Mononuclear cell (primary cell): ENCODE measurements around the gene MUC15. TPM values are rescaled to one million over a fixed set of nuclear protein-coding genes. Genes with fewer than 3 reads are reported as not detected.
"Not testable (repeated sequence)": the region's sequence is repeated elsewhere in the genome, so short reads cannot be mapped to it uniquely, and the experiment has no call there.

Experiments used
- H3K27me3 ChIP-seq: 2 replicates; pipeline ENCODE4 v1.6.0; 2011; ENCODE audit warnings: low read length, control low read depth; ENCODE audit not compliant: insufficient read depth
- H3K4me1 ChIP-seq: 2 replicates; pipeline ENCODE4 v1.5.1; 2011; ENCODE audit warnings: mild to moderate bottlenecking, low read length, control low read depth; ENCODE audit not compliant: insufficient read depth
- H3K4me3 ChIP-seq: 2 replicates; pipeline ENCODE4 v1.5.1; 2011; ENCODE audit warnings: mild to moderate bottlenecking, low read length, moderate library complexity
- H3K9me3 ChIP-seq: 2 replicates; pipeline ENCODE4 v1.5.1; 2011; ENCODE audit warnings: low read depth, mild to moderate bottlenecking, control low read depth, low read length
- total RNA-seq: library from RNA; depleted of rRNA; stranded (reverse); fragments of >200 nt; gene quantifications from one replicate; pipeline ENCODE4 v1.2.3, GENCODE V29; 2012

The MUC15 gene, protein sequence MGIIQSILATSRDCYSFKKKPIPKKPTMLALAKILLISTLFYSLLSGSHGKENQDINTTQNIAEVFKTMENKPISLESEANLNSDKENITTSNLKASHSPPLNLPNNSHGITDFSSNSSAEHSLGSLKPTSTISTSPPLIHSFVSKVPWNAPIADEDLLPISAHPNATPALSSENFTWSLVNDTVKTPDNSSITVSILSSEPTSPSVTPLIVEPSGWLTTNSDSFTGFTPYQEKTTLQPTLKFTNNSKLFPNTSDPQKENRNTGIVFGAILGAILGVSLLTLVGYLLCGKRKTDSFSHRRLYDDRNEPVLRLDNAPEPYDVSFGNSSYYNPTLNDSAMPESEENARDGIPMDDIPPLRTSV
- total RNA-seq: not detected

DNA sequence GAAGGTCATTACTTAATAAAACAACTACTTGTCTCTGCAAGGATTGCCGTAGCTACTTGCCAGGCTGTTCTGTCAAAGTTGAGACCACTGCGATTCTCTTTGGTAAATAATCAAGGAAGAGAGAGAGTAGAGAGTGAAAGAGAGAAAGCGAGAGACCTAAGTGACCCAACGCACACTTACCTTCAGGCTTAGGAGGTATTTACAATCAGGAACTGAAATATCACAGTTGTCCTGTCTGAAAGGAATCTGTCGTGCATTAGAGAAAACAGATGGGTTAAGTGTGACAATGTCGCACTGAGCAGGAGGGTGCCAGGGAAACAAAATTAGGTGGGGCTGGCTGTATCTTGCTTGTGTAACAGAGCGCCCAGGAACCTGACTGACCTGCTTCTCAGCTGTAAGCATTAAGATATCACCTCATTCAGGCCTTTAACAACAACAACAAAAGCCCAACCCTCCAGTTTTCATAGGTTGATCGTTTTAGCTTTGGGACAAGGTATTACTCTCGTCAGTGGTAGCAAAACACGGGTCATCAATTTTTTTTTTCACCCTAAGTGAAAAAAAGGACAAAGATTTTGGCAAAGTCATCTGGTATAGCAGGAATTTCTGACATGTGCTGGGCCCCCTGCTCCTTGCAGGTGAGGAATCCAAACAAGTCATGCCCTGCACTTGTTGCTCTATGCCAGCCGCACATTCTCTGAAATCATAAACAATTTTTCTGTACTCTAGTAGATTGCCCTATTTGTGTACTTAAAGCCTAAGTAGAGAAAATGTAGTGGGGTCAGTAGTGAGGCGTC is at the start of gene MUC15:
TSS of gene MUC15 (minus strand) at position 403 of the 794 bp plus-strand sequence. CDS start 5,169 bp downstream, outside the sequence.
- Histone ChIP-seq H3K4me3 (no peak within 1 kb of the TSS), H3K27me3 (no peaks in the 10 kb centered on the region), H3K4me1 (no peaks in the 10 kb centered on the region), H3K9me3 (no peaks in the 10 kb centered on the region)

DNA sequence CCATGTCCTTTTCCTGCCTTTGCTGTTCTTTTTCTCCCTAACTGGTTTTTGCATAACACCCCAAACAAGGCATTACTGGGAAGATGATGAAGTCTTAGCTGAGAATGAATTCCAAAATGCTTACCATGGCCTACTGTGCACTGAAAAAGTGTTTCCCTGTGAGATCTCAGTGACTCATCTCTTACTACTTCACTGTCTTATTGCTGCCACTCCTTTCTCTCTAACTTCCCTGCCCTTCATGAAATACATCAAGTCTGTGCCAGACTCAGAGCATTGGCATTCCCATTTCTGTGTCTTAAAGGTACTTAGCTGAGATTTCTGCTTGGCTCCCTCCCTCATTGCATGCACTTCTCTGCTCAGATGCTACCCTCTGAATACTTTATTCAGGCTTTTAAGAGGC is 49.1 kb upstream of the MUC15 start:
- Histone ChIP-seq H3K4me3 (no peak overlapping the region), H3K27me3 (no peaks in the 10 kb centered on the region), H3K9me3 (no peaks in the 10 kb centered on the region), H3K4me1 (no peaks in the 10 kb centered on the region)

DNA sequence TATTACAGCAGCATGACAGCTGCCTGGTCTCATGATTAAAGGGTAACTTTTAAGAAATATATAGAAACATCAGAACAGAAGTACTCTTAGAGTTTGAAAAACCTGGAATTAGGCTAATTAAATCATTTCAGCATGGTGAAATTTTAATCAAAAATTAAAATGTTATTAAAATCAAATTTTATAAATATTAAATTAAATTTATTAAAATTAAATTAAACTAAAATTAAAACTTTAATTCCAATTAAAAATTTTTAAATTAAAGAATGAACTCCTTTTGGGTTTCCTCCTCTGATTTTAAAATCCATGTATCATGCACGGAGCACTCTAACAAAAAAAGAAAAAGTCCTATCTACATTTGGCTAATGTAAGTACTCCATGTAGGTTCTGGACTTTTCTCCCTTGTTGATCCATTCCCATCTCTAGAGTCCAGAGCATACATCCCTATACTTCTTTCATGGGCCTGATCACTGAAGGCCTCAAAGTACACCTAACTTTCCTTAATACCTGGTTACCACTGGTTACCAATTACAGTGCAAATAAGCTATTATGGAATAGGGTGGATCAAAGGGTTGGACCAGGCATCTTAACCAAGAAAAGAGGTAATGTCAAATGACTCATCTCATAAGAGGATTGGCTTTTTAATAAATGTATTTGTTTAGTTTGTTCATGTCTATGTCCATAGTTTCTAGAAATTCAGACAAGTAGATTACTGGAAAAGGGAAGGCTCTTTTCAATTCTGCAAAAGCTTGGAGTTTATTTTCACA is 48.4 kb upstream of the MUC15 start:
- H3K4me3 ChIP-seq: no peak overlapping the region
- H3K27me3 ChIP-seq: no peaks in the 10 kb centered on the region
- H3K9me3 ChIP-seq: no peaks in the 10 kb centered on the region
- no peaks in the 10 kb centered on the region for H3K4me1 ChIP-seq

DNA sequence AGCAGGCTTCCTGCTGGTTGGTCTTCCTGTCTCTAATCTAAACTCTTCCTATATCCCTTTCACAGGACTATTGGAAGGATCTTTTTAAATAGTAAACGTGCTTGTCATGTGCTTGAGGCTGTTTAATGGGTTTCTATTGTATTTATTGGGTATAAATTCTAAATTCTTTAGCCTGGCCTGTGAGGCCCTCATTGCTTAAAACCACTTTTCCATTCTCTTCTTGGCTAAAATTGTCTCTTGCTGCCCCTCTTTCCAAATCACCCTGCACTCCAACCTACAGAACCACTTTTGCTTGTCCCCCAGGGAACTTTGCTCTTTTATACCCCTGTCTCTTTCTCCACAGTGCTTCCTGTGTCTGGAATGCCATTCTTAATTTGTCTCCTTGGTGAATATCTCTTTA is 46.4 kb upstream of the MUC15 start:
- H3K4me1 ChIP-seq: no peaks in the 10 kb centered on the region
- no peaks in the 10 kb centered on the region for H3K27me3 ChIP-seq
- no peaks in the 10 kb centered on the region for H3K9me3 ChIP-seq
- no peak overlapping the region for H3K4me3 ChIP-seq

DNA sequence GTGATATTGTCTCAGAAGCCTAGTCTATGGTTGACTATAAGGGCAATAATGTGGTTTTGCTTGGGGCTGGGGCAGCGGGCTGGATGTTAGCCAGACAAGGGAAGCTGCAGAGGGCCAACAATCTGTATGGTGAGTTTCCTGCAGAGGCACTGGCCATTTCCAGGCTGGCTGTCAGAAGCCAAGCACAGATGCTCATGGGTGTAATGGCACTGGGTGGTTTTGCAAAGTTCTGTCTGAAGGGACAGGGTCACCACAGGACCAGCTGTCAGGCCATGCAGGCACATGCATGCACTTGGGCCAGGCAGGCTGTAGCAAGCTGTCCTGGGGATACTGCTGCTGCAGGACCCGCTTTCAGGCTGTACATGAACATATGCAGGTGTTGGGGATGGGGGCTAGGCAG is 41.7 kb upstream of the MUC15 start:
- Histone ChIP-seq H3K4me3 (no peak overlapping the region), H3K9me3 (peaks cover 6% of the 10 kb centered on the region), H3K27me3 (no peaks in the 10 kb centered on the region), H3K4me1 (no peaks in the 10 kb centered on the region)

DNA sequence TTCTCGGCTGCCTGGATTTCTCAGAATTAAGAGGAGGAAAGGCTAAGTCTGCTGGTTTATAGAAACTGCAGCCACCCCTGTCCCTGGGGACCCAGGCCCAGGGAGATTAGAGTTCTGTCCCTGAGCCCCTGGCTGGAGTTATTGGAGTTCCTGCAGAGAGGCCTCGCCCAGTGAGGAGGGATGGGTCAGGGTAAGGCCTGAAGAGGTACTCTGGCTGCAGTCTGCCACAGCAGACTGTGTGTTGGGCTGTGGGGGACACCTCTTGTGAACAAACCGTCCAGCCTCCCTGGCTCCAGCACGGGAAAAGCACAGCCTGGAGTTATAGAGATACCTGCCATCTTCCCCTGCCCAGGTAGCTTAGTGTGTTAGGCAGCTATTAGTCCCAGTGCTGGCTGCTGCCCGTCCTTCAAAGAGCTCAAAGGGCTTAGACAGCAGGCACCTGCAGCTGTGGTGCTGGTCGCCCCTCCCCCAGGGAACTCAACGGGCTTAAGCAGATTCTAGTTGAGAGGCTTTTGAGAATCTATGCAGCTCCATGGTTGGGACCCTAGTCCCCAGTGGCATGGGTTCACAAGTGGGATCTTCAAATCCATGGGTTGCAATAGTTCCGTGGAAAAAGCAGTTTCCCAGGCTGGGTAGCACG is 36.6 kb upstream of the MUC15 start:
- H3K4me1 ChIP-seq: no peaks in the 10 kb centered on the region
- no peaks in the 10 kb centered on the region for H3K27me3 ChIP-seq

DNA sequence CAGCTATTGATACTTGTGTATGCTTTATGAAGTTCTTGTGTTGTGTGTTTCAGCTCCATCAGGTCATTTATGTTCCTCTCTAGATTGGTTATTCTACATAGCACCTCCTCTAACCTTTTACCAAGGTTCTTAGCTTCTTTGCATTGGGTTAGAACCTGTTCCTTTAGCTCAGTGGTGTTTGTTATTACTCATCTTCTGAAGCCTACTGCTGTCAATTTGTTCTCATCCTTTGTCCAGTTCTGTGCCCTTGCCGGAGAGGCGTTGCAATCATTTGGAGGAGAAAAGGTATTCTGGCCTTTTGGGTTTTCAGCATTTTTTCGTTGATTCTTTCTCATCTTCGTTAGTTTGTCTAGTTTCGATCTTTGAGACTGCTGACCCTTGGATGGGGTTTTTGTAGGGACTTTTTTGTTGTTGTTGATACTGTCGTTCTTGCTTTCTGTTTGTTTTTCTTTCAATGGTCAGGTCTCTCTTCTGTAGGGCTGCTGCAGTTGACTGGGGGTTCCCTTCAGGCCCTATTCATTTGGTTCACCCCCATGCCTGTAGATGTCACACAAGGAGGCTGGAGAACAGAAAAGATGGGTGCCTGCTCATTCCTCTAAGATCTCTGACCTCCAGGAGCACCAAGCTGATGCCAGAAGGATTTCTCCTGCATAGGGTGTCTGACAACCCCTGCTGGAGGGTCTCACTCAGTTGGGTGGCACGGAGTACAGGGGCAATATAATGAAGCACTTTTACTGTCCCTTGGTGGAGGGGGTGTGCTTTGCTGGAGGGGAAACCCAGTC is 35.9 kb upstream of the MUC15 start:
- no peaks in the 10 kb centered on the region for H3K27me3 ChIP-seq
- no peaks in the 10 kb centered on the region for H3K4me1 ChIP-seq
- peaks cover 5% of the 10 kb centered on the region for H3K9me3 ChIP-seq
- H3K4me3 ChIP-seq: no peak overlapping the region

More for the DNA sequence above, 36.6 kb upstream of the MUC15 start:
- Histone ChIP-seq H3K4me3 (no peak overlapping the region), H3K9me3 (peaks cover 6% of the 10 kb centered on the region)

DNA sequence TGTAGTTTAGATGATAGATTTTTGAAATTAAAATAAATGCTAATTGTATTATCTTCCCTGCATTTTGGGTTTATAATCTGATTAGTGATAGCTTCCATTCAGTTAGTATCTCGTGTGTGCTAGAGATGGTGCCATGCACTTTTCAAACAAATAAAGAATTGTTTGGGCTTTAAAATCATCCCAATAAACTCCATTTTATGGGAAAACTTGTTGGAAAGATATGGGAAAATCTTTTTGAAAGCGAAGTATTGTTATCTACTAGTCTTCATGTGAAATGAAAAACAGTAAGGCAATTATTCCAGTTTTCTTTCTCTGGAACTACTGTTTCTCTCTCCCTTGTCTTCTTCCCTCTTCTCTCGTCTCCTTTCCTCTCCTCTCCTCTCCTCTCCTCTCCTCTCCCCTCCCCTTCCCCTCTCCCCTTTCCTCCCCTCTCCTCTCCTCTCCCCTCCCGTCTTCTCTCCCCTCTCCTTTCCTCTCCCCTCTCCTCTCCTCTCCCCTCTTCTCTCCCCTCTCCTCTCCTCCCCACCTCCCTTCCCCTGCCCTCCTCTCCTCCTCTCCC is 27.9 kb upstream of the MUC15 start:
- no peaks in the 10 kb centered on the region for H3K4me1 ChIP-seq
- H3K27me3 ChIP-seq: no peaks in the 10 kb centered on the region
- H3K4me3 ChIP-seq: no peak overlapping the region
- no peaks in the 10 kb centered on the region for H3K9me3 ChIP-seq

DNA sequence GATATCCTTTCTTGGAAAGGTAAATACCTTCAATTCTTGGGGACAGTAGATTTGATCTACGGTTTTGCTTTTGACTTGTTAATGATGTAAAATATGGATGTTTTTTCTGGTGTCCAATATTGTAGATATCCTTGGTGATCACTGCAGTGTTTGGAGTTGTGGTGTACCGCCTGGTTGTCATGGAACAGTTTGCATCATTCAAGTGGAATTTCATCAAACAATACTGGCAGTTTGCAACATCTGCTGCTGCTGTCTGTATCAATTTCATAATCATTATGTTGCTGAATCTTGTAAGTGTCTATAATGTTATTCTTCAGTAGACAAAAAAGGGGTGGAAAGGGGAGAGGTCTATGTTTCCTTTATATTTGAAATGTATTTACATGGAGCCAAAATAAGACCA is 27.4 kb upstream of the MUC15 start:
- Histone ChIP-seq H3K4me1 (no peaks in the 10 kb centered on the region), H3K9me3 (no peaks in the 10 kb centered on the region), H3K4me3 (no peak overlapping the region), H3K27me3 (no peaks in the 10 kb centered on the region)

DNA sequence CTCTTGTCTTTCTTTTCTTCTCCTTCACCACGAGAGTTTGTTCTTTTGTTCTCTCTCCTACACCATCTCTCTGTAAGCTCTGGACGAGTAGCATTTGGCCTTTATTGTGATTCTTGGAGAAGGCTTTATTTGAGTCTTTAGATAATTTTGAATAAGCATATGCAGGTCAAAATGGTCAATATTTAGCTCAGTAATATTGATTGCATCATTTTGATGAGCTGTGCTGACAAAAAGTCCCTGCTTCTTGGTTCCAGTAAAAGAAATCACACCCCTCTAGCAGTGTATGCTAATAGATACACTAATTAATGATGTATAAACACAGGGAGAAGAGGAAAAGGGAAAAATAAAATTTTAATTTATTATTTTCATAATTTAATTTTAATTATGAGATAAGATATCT is 25.8 kb upstream of the MUC15 start:
- H3K4me1 ChIP-seq: no peaks in the 10 kb centered on the region
- no peak overlapping the region for H3K4me3 ChIP-seq
- H3K9me3 ChIP-seq: no peaks in the 10 kb centered on the region
- H3K27me3 ChIP-seq: no peaks in the 10 kb centered on the region

DNA sequence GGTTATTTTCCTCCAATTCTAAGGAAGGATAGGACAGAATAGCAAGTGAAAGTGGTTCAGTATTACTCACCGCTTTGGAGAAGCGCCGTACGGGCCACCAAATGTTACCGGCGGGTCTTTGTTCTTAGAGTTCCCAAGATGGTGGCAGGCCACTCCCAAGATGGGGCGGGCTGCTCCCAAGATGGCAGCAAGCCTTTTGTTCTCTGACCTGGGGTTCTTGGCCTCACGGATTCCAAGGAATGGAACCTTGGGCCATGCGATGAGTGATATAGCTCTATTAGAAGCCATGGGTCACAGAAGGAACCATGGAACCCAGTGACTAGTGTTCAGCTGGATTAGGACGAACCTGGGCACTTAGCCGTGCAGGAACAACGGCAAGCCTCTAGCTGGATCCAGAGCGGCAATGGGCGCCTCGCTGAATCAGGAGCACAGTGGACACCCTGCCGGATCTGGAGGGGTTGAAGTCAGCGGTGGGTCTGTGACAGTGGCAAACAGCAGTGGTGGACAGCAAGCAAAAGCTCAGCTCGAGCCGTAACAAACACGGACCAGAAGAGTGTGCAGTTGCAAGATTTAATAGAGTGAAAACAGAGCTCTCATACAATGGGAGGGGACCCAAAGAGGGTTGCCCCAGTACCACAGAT is 25.1 kb upstream of the MUC15 start:
- not testable (repeated sequence) for H3K4me1 ChIP-seq, H3K4me3 ChIP-seq, H3K27me3 ChIP-seq, H3K9me3 ChIP-seq

DNA sequence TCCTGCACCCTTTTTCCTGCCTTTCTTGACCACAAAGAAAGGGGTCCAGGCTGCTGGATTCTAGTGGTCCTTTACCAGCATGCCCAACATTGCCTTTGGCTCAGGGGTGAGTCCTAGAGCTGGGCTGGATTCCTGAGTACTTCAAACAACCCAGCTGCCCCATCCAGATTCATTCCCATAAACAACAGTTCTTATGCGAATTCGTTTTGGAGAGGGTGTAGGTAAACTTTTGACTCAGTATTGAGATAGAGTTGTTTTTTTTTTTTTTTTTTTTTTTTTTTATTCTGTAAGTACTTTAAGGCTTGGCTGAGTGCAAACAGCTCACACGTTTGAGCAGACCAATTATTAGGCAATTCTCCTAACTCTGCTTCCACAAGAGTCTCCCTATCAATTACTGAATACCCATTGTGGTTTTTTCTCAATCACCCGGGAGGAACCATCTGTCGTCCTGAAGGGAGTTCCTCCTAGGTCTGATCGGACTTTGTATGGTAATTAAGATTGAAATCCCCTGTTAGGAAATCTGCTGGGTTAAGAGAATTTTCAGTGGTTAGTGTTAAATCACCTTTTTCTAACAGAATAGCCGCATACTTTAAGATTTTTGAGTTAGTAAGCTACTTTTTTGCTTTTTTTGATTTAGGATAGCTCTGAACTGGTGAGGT is 23.3 kb upstream of the MUC15 start:
- H3K4me3 ChIP-seq, H3K4me1 ChIP-seq, H3K27me3 ChIP-seq, H3K9me3 ChIP-seq: not testable (repeated sequence)

DNA sequence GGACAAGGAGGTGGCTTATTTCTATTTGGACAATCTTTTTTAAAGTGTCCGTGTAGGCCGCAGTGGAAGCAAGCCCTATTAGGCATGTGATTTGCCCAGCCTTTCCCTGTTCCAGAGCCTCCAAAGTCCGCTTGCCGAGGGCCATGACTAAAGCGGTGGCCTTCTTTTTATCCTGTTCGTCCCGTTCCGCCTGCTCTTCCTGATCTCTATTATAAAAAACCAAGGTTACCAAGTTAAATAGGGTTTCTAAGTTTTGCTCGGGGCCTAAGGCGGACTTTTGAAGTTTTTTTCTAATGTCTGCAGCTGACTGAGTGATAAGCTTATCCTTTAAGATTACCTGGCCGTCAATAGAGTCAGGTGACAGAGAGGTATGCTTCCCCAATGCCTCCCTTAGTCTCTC is 21.6 kb upstream of the MUC15 start:
- Histone ChIP-seq H3K4me3 (no peak overlapping the region), H3K27me3 (no peaks in the 10 kb centered on the region), H3K4me1 (no peaks in the 10 kb centered on the region), H3K9me3 (no peaks in the 10 kb centered on the region)
